OCI-LY1 (cell line): ENCODE results near the gene COG4.

Source experiments
- CTCF ChIP-seq: fragments of 200-600 bp; sonication (generic), shearing (Covaris generic); IDR thresholded peaks from 2 replicates; pipeline ENCODE4 v1.5.1; 2017; ENCODE audit warnings: mild to moderate bottlenecking, antibody characterized with exemption, low read length, moderate library complexity, mixed read lengths
- EZH2 ChIP-seq: fragments of 200-600 bp; sonication (generic), shearing (Covaris generic); IDR thresholded peaks from 2 replicates; pipeline ENCODE4 v1.8.0; 2017; ENCODE audit warnings: borderline replicate concordance, mixed run types, mild to moderate bottlenecking, antibody characterized with exemption, low read length, moderate library complexity, mixed read lengths

DNA sequence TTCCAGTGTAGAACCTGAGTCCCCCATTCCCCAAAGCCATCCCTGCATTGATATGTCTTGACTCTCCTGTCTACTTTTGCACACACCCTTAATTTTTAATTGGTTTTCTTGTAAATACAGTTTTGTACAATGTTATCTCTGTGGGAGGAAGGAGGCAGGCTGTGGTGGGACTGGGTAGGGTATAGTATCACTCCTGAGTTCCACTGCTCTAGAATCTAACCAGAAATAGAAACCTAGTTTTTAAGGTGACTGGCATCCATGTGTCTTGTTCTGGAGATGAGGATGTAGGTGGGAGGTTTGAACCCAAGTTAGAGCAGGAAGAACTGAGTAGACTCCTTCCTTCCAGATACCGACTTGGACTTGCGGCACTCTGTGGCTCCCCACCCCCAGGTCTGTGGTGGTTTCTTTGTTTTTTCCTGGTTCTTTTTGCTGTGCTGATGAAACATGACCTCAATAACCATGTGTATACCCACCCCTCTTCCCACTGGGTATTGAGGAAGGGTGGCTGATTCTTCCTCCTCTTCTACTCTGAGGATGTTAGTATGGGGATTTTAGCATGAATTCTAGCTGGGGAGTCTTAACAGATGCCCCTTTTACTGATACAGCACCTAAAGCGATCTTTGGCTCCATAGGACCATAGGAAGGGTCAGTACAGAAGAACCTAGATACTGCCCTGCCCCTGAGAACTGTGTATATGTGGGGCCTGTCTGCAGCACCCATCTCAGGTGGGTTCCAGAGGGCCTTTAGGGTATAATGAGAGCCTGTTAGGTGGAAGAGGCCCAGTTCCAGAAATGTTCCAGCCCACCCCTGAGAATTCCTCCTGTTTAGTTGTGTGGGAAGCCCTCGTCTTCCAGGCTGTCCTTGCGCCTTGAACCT, 48.9 kb upstream of the COG4 start:
- TF ChIP-seq CTCF: no peak
- no peak for TF ChIP-seq EZH2
